Measurements from ENCODE around the gene CTNNA3.
"Not testable (repeated sequence)": the region's sequence is repeated elsewhere in the genome, so short reads cannot be mapped to it uniquely, and the experiment has no call there.

- TF ChIP-seq CTCF (IDR thresholded peaks at IDR 0.05; ENCODE audit: low read depth, low read length, poor library complexity, severe bottlenecking); EZH2phosphoT487 (IDR thresholded peaks at IDR 0.05; ENCODE audit: borderline replicate concordance, low read length): not testable (repeated sequence)
These were observed 1360.2 kb downstream of the CTNNA3 start for GRCh38 chr10:66335753-66336152.

Data from DOHH2 (cell line).